GM19043 (cell line): Measurements from ENCODE around the gene SCYL1.

Experiments used
- ATAC-seq: cut with Tn5 transposase; IDR thresholded peaks from one replicate; pipeline ENCODE4 v1.9.1; 2021; ENCODE audit warnings: low read depth; ENCODE audit not compliant: unreplicated experiment

The SCYL1 gene

GRCh38 chr11:65524741-65525545 lies at the start of gene SCYL1:
SCYL1 (plus strand) TSS chr11:65525083; CDS start chr11:65525154, 71 bp downstream.
- ATAC-seq = no peak

GRCh38 chr11:65476632-65477148 lies 48.2 kb upstream of the SCYL1 start:
- no peak for ATAC-seq

DNA sequence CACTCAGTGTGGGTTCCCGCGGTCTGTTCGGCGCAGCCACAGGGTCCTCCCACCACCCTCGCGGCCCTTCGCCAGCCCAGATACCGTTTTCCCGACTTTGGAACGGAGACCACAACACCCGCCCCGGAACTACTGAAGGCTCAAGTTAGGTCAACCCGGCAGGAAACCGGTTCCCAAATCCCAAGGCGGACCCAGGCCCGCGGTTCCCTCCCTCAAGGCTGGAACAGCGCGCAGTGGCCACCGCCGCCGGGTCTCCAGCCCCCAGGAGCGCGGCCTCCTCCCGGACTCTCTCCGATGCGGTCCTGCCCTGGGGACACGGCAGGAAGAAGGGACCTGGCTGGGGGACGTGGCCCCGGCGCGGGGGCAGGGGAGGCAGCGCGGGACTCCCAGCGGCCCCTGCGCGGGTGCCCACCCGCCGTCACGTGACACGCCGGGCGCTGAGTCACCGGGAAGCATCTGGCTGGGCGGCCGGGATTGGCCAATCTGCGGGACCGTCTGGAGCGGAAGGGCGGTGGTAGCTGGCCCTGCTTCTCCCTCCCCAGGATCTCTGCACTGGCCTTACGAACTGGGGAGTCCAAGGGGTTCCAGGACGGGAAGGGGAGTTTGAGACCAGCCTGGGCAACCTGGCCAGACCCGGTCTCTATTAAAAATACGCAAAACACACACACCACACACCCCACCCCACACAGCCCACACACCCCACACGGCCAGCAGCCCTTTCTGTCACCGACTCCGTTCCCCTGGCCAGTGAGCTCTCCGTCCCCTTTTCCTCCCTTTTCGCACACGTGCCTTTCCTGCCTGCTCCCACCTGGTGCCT lies 47.5 kb upstream of the SCYL1 start:
- peak; percentile 69 for ATAC-seq

DNA sequence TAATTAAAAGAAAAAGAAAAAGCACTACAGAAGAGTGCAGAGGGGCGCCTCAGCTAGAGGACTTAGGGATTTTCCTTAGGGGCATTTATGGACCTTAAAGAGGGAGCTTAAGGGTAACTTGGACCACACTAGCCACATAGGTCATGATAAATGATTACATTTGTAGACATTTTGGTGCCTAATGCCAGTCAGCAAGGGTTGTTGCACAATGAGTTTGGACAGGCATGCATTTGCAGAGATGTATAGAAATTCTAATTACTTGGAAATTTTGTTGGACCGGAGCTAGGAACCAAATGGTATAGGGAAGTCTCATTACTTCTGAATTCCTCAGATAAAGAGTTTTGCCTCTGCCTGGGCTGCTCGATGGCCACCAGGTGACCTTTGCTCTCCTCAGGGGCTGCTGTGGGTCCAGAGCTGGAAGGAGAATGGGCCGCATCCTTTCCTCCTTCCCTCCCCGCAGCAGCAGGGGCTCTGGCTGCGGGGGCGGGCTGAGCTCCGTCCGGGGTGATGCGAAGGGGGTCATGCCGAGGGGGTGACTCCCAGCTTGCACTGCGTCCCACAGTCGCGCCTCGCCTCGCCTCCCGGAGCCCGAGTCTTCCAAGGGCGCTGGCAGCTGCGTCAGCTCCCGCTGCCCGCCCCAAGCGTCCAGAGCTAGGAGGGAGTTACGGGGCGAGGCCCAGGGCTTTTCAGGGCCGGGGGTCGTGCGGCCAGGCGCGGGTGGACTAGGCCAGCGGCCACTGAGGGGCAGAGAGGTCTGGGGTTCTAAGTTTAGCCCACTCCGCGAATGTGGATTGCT lies 46.3 kb upstream of the SCYL1 start:
- no peak for ATAC-seq

DNA sequence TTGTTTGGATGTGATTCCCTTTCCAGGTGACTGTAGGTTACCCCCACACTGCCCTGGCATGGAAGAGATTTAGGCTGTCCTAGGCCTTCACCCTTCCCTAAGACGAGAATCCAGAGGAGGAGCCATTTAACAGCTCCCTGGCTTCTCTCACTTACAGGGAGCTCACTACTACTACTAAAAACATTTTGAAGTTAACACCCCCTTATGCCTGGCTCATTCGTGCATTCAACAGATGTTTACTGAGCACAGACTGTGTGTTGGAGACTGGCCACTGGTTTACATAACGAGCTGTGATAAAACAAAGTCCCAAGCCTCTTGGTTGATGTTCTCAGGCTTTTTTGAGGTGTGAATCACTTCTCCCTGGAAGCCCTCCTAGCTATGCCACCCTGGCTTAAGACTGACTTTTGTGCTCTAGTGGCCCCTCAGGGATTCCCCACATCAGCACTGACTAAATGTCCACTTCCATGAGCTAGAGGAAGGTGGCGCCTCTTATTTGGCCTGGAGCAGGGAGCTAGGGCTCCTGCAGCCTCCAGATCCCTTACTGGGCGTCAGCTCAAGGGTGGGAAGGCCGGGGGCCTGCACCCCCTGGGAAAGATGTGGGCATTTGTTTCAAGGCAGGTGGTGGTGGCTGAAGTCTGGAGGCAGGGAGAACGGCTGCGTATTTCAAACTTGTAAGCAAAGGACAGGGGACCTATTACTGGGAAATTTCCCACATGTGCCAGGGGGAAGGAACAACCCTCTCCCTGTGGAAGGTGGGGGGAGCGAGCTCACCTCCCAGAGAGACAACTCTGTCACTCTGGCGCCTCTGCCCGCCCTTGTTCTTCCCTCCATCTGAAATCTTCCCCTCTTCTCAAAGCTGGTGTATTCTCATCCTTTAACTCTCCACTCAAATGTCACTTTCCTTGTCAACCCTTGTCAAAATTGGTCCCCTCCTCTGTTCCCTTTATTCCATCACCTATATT lies 45.4 kb upstream of the SCYL1 start:
- no peak for ATAC-seq

DNA sequence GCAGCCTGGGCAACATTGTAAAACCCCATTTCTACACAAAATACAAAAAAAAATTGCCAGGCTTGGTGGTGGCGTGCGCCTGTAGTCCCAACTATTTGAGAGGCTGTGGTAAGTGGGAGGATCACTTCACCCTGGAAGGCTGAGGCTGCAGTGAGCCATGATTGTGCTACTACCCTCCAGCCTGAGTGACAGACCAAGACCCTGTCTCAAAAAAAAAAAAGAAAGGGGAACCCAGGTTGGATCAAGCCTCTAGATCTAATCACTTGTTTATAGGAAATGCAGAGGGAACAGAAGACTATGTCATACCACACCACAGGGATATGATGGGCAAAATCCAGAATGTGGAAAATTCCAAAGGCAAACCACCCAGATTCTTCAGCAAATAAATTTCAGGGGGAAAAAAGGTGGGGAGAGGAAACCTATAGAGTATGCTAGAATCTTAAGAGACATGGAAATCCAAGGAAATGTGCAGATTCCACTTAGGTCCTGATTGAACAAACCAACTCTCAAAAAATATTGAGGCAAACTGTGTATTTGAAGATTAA lies 42.5 kb upstream of the SCYL1 start:
- ATAC-seq = no peak

DNA sequence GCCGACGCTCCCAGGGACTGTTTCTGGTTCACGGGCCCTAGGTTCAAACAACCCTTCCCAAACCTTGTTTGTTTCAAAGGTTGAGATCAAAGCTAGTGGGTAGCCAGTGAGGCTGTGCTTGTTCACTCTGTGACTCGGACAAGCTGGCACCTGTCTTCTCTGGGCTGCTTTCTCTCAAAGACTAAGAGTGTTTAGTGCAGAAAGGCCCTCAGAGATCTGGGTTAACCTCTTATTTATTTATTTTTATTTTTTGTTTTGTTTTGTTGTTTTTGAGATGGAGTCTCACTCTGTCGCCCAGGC lies 39.0 kb upstream of the SCYL1 start:
- no peak for ATAC-seq

DNA sequence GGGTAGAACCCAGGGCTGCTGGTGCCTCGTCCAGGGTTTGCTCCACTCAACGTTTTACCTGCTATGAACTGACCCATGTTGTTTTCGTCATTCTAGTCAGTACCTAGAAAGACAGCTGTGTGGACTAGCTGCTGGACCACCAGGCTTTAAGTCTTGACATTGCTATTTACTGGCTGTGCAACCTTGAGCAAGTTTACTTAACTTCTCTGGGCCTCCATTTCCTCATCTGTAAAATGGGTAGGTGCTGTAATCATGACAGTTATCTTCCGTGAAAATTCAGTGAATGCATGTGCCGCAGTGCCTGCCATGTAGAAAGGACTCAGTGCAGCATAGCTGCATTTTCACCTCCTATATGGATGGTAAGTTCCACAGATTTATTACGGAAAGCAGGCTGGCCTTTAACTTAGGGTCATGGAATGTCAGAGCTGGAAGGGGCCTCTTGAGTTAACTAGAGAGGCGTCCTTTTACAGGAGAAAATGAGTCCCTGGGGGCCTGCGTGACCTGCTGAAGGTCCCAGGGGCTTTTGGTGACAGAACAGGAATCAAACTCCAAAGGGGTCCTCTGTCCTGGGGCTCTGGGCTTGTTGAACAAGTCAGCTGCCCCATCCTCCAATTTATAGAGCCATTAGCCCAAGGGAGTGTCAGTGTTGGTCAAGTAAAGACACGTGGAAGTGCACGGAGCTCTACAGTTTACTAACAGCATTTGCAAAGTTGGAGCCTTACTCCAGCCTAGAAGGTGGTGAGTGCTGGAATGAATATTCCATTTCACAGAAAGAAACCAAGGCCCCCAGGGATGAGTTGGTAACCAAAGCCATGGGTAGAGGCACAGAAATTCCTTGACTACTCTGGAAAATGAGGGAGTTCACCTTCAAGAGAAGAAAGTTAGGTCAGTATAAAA lies 38.1 kb upstream of the SCYL1 start:
- ATAC-seq = no peak

DNA sequence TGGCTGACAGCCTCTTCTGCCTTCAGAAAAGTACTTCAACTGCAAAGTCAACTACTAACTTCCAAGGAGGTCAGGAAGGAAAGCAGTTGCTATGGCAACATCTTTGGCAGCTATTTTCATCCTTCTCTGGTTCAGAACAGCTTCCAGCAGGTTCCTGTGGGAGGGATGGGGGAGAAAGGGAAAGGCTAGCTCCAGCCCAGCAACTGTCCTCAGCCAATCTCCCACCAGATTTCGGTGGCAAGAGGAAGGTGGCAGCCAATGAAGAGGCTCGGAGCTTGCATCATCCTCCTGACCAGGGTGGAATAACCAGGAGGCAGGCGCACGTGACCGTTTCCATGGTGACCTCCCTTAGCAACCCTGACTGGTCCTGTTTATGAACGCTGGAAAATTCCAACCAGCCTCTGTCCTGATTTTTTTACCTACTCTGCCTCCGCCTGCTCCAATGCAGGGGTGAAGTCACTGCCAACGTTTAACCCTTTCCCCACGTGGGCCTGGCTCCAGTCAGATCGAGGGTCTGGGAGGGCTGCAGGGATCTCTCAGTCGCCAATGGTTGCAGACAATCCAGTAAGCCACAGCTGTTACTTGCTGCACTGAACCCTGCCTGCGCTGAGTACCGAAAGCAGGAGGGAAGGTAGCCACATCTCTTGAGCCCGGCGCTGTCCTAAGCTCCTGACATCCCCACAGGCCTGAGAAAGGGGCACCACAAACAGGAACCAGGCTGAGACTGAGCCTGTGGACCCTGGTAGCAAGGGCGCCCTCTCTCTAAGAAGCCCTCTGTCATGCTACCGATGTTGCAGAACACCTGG lies 37.2 kb upstream of the SCYL1 start:
- ATAC-seq = peak; percentile 40

DNA sequence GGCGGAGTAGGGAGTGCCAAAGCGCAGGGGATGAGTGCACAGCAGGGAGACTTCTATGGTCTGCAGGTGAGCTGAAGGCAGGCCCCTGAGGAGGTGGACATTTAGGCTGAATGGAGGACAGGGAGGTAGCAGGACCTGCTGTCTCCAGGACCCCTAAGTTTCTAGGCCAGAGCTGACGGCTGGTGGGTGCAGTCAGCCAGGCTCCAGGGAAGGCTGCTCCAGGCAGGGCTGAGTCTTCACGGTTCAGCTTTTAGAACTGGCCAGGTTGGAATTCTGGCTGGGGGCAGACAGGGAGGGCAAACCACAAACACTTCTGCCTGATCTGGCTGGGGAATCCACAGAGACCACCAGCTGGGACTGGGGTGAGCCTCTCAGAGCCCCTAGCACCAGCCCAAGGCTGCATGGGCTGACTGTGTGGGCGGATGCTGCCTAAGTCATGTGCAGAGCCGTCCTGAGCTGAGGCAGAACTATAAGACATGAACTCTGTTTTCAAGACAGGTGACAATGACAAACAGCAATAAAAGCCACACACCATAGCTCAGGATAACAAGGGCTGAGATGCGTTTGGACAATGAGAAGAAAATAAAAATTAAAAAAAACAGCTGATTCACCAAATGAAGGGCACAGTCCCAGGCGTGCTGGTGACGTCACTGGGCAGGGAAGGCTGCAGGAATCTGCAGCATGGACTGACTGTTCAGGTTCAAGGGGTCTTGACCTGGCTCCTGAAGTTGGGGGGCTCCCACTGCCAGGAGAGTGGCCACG lies 36.4 kb upstream of the SCYL1 start:
- ATAC-seq = no peak

- ATAC-seq = no peak
Measured at GRCh38 chr11:65489035-65489705, 35.7 kb upstream of the SCYL1 start.

GRCh38 chr11:65489706-65490320 lies 35.1 kb upstream of the SCYL1 start:
- no peak for ATAC-seq

DNA sequence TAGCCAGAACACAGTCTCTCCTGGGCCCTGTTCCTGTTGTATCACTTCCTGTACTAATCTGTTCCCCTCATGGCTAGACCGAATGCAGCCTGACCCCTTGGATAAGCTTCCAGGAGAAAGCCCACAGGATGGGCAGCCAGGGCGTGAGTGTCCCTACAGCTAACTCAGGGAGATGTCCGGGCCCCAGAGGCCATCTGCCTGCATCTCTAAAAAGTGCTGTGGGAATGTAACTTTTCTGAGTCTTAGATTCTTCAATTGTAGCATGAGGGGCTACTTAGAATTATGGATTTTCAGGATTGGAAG lies 33.8 kb upstream of the SCYL1 start:
- ATAC-seq = no peak

GRCh38 chr11:65491614-65492386 lies 33.1 kb upstream of the SCYL1 start:
- ATAC-seq = no peak

DNA sequence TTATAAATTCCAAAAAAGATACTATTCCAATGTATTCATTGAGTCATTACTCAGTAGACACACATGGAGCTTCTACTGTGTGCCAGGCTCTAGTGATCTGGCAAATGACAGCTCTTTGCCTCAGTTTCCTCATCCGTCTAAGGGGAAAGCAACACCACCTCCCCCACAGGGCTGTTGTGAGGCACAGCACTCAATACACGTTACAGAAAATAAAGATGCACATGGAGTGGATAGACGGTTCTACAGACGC lies 32.6 kb upstream of the SCYL1 start:
- no peak for ATAC-seq
